Astrocyte (in vitro differentiated cells and primary cell): ENCODE measurements around the gene BACH2.

ENCODE experiments used
- CTCF ChIP-seq: IDR thresholded peaks from 2 replicates; pipeline ENCODE4 v1.5.1; 2011; ENCODE audit warnings: low read depth, mild to moderate bottlenecking, inconsistent platforms, low read length, moderate library complexity; ENCODE audit not compliant: insufficient read depth
- EZH2 ChIP-seq: IDR thresholded peaks from 2 replicates; pipeline ENCODE4 v1.6.1; 2012; ENCODE audit warnings: mild to moderate bottlenecking, low read length, inconsistent platforms; ENCODE audit not compliant: insufficient read depth

DNA sequence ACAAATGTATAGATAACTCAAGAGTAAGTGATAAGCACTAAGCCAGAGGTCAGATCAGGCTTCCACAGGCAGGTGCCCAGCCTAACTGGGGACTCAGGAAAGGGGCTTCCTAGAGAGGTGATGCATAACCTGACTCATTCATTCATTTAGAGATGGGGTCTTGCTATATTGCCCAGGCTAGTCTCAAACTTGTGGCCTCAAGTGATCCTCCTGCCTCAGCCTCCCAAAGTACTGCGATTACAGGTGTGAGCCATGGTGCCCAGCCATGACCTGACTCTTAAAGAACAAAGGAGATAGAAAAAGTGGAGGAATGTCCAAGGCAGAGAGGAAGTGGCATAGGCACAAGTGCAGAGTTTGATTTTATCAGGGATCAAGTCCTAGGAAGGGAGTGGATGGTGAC lies 360.5 kb downstream of the BACH2 start:
- TF ChIP-seq CTCF (no peak), EZH2 (no peak)
